Thoracic aorta (tissue), 2 donors: Measurements from ENCODE around the gene OR51A2. TPM values are rescaled to one million over a fixed set of nuclear protein-coding genes. Genes with fewer than 3 reads are reported as not detected.

Source experiments
- ATAC-seq: fragments of 150-250 bp; one replicate; pipeline ENCODE4 v1.8.0; 2017; ENCODE audit warnings: low read depth; ENCODE audit not compliant: insufficient number of reproducible peaks, low FRiP score
- DNase-seq: peaks from one replicate; pipeline ENCODE4 v3.0.0-alpha.2; 2020; ENCODE audit warnings: low spot score
- H3K27ac ChIP-seq, 2 donors: fragments of 200-600 bp; sonication (generic); 1 replicate in 1 of 2; 2 replicates in 1 of 2; pipeline ENCODE4 v1.5.1; 2016; ENCODE audit warnings: mild to moderate bottlenecking in 2 of 2, moderate library complexity in 2 of 2
- H3K27me3 ChIP-seq: fragments of 200-600 bp; sonication (generic); replicated peaks from 2 replicates; pipeline ENCODE4 v1.6.0; 2016; ENCODE audit warnings: mild to moderate bottlenecking; ENCODE audit not compliant: insufficient read depth
- H3K36me3 ChIP-seq: fragments of 200-600 bp; sonication (generic); one replicate; pipeline ENCODE4 v1.5.1; 2016
- H3K4me1 ChIP-seq, 2 donors: fragments of 200-600 bp; sonication (generic); 1 replicate in 1 of 2; 2 replicates in 1 of 2; pipeline versions ENCODE4 v1.5.1 to v1.6.0; 2016; ENCODE audit warnings: low read depth in 2 of 2, mild to moderate bottlenecking in 1 of 2; ENCODE audit not compliant: control insufficient read depth in 1 of 2
- H3K4me3 ChIP-seq: fragments of 200-600 bp; sonication (generic); 2 replicates; pipeline ENCODE4 v1.5.1; 2016; ENCODE audit warnings: mild to moderate bottlenecking
- H3K9me3 ChIP-seq: fragments of 200-600 bp; sonication (generic); 2 replicates; pipeline ENCODE4 v1.5.1; 2016
- CTCF ChIP-seq: fragments of 200-600 bp; sonication (generic); IDR thresholded peaks from one replicate; pipeline ENCODE4 v1.5.1; 2019; ENCODE audit warnings: antibody characterized with exemption
- total RNA-seq, 2 donors: library from RNA; depleted of rRNA; stranded (reverse); fragments of >200 nt; gene quantifications; one replicate each; pipeline versions ENCODE4 v1.1.0 to v1.2.3, GENCODE V29; 2016

The OR51A2 gene
- total RNA-seq, 2 donors from 2014 or later = not detected

GRCh38 chr11:4957396-4957795, 1.9 kb upstream of the OR51A2 start:
- no peaks in the 10 kb centered on the region for H3K4me1 ChIP-seq
- no peak overlapping the region for H3K27ac ChIP-seq
- no peaks in the 10 kb centered on the region for H3K27me3 ChIP-seq
- no peaks in the 10 kb centered on the region for H3K36me3 ChIP-seq
- H3K9me3 ChIP-seq = no peaks in the 10 kb centered on the region
- H3K4me3 ChIP-seq = no peak overlapping the region
- ATAC-seq = no peak
- no peak for TF ChIP-seq CTCF
- no peak for DNase-seq

GRCh38 chr11:4947505-4947904, 8.0 kb downstream of the OR51A2 start, which contains the start of gene OR51A4:
TSS of gene OR51A4 (minus strand) at chr11:4947605. CDS start at chr11:4947100, 505 bp downstream.
- no peaks in the 10 kb centered on the region for H3K36me3 ChIP-seq
- no peaks in the 10 kb centered on the region for H3K4me1 ChIP-seq
- TF ChIP-seq CTCF = no peak
- no peak for ATAC-seq
- H3K9me3 ChIP-seq = no peaks in the 10 kb centered on the region
- H3K27me3 ChIP-seq = no peaks in the 10 kb centered on the region
- no peak for DNase-seq
- H3K27ac ChIP-seq = no peak within 1 kb of the TSS
- no peak within 1 kb of the TSS for H3K4me3 ChIP-seq

- no peak overlapping the region for H3K27ac ChIP-seq
- H3K4me1 ChIP-seq = no peaks in the 10 kb centered on the region
- no peak for TF ChIP-seq CTCF
- ATAC-seq = no peak
- DNase-seq = no peak
- no peak overlapping the region for H3K4me3 ChIP-seq
- no peaks in the 10 kb centered on the region for H3K36me3 ChIP-seq
- H3K27me3 ChIP-seq = no peaks in the 10 kb centered on the region
- H3K9me3 ChIP-seq = no peaks in the 10 kb centered on the region
Measured at GRCh38 chr11:4936745-4937144, 18.8 kb downstream of the OR51A2 start.

GRCh38 chr11:4932751-4933150, 22.8 kb downstream of the OR51A2 start:
- no peak for ATAC-seq
- no peaks in the 10 kb centered on the region for H3K27me3 ChIP-seq
- DNase-seq = no peak
- H3K4me3 ChIP-seq = no peak overlapping the region
- H3K9me3 ChIP-seq = no peaks in the 10 kb centered on the region
- H3K4me1 ChIP-seq = no peaks in the 10 kb centered on the region
- H3K27ac ChIP-seq = no peak overlapping the region
- no peaks in the 10 kb centered on the region for H3K36me3 ChIP-seq
- no peak for TF ChIP-seq CTCF

- TF ChIP-seq CTCF = no peak
- no peak overlapping the region for H3K4me3 ChIP-seq
Measured at GRCh38 chr11:4926608-4927007, 28.9 kb downstream of the OR51A2 start.

More at GRCh38 chr11:4926608-4927007, 28.9 kb downstream of the OR51A2 start:
- DNase-seq (no peak), ATAC-seq (no peak)
- Histone ChIP-seq H3K4me1 (no peaks in the 10 kb centered on the region), H3K36me3 (no peaks in the 10 kb centered on the region), H3K9me3 (no peaks in the 10 kb centered on the region), H3K27me3 (no peaks in the 10 kb centered on the region), H3K27ac (no peak overlapping the region)
